ENCODE results near the gene MAN2C1. TPM values are rescaled to one million over a fixed set of nuclear protein-coding genes. Genes with fewer than 3 reads are reported as not detected.
A peak's percentile ranks its signal among the peaks of the same experiment; 100 is the strongest.
"Not testable (repeated sequence)": the region's sequence is repeated elsewhere in the genome, so short reads cannot be mapped to it uniquely, and the experiment has no call there.

Gene MAN2C1
- total RNA-seq, 1 donor from 2014 or later: 300 TPM

DNA sequence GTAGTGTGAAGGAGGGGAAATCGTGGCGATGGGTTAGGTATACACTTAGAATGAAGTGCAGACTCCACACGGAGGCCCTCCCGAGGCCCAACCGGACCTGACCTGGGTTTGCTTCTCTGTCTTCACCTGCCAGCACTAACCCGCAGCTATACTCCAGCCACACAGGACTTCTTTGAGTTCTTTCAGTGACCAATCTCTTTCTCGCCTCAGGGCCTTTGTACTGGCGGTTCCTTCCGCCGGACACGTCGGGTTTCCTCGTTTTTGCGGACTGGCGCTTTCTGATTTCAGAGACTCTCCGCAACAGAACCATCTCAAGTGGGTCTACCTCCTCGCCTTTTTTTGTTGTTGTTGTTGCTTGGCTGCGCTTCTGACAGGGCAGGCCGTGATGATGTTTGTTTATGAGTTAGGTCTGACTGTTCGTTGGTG is 21.6 kb downstream of the MAN2C1 start, which contains the start of gene NEIL1:
Gene NEIL1, plus strand, starts transcription at position 244 of the 426 bp plus-strand sequence. CDS start 1,867 bp downstream, outside the sequence.
- H3K27ac Mint-ChIP-seq (ENCODE audit: unreplicated experiment): no peak within 1 kb of the TSS
- H3K27me3 Mint-ChIP-seq (ENCODE audit: unreplicated experiment): peaks cover 6% of the 10 kb centered on the region
- H3K36me3 Mint-ChIP-seq (ENCODE audit: unreplicated experiment): no peaks in the 10 kb centered on the region
- H3K4me1 Mint-ChIP-seq (ENCODE audit: low read depth, unreplicated experiment): peaks cover 1% of the 10 kb centered on the region
- H3K4me3 Mint-ChIP-seq (ENCODE audit: unreplicated experiment): peak within 1 kb of the TSS; percentile 86
- DNase-seq: no peak
- peaks cover 6% of the 10 kb centered on the region for H3K9me3 Mint-ChIP-seq (ENCODE audit: unreplicated experiment)
- TF ChIP-seq, protein P1, sequence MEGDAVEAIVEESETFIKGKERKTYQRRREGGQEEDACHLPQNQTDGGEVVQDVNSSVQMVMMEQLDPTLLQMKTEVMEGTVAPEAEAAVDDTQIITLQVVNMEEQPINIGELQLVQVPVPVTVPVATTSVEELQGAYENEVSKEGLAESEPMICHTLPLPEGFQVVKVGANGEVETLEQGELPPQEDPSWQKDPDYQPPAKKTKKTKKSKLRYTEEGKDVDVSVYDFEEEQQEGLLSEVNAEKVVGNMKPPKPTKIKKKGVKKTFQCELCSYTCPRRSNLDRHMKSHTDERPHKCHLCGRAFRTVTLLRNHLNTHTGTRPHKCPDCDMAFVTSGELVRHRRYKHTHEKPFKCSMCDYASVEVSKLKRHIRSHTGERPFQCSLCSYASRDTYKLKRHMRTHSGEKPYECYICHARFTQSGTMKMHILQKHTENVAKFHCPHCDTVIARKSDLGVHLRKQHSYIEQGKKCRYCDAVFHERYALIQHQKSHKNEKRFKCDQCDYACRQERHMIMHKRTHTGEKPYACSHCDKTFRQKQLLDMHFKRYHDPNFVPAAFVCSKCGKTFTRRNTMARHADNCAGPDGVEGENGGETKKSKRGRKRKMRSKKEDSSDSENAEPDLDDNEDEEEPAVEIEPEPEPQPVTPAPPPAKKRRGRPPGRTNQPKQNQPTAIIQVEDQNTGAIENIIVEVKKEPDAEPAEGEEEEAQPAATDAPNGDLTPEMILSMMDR (IDR thresholded peaks at IDR 0.05; ENCODE audit: partially characterized antibody, unreplicated experiment): no peak

DNA sequence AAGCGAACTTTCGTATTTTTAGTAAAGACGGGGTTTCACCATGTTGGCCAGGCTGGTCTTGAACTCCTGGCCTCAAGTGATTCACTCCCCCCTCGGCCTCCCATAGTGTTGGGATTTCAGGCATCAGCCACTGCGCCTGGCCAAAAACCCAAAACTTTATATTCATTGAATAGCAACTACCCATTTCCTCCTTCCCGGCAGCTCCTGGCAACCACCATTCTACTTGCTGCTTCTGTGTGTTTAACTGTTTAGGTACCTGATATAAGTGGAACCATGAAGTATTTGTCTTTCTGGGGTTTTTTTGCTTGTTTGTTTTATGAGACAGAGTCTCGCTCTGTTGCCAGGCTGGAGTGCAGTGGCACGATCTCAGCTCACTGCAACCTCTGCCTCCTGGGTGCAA is 24.5 kb downstream of the MAN2C1 start:
- not testable (repeated sequence) for H3K36me3 Mint-ChIP-seq (ENCODE audit: unreplicated experiment); H3K4me3 Mint-ChIP-seq (ENCODE audit: unreplicated experiment); DNase-seq; H3K27ac Mint-ChIP-seq (ENCODE audit: unreplicated experiment); H3K4me1 Mint-ChIP-seq (ENCODE audit: low read depth, unreplicated experiment); H3K9me3 Mint-ChIP-seq (ENCODE audit: unreplicated experiment); H3K27me3 Mint-ChIP-seq (ENCODE audit: unreplicated experiment)

DNA sequence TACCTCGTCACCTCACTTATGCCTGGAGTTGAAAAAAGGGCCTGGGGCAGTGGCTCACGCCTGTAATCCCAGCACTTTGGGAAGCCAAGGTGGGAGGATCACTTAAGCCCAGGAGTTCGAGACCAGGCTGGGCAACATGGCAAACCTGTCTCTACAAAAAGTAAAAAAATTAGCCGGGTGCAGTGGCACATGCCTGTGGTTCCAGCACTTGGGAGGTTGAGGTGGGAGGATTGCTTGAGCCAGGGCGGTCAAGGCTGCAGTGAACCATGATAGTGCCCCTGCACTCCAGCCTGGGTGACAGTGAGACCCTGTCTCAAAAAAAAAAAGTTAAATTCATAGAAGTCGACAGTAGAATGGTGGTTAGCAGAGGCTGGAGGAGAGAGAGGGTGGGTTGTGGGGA is 26.2 kb downstream of the MAN2C1 start:
- H3K27ac Mint-ChIP-seq (ENCODE audit: unreplicated experiment): no peak overlapping the region
- no peaks in the 10 kb centered on the region for H3K36me3 Mint-ChIP-seq (ENCODE audit: unreplicated experiment)
- no peaks in the 10 kb centered on the region for H3K4me1 Mint-ChIP-seq (ENCODE audit: low read depth, unreplicated experiment)
- H3K4me3 Mint-ChIP-seq (ENCODE audit: unreplicated experiment): no peak overlapping the region
- TF ChIP-seq, protein P1 (IDR thresholded peaks at IDR 0.05; ENCODE audit: partially characterized antibody, unreplicated experiment): no peak
- peaks cover 4% of the 10 kb centered on the region for H3K27me3 Mint-ChIP-seq (ENCODE audit: unreplicated experiment)
- no peak for DNase-seq
- peaks cover 5% of the 10 kb centered on the region for H3K9me3 Mint-ChIP-seq (ENCODE audit: unreplicated experiment)

DNA sequence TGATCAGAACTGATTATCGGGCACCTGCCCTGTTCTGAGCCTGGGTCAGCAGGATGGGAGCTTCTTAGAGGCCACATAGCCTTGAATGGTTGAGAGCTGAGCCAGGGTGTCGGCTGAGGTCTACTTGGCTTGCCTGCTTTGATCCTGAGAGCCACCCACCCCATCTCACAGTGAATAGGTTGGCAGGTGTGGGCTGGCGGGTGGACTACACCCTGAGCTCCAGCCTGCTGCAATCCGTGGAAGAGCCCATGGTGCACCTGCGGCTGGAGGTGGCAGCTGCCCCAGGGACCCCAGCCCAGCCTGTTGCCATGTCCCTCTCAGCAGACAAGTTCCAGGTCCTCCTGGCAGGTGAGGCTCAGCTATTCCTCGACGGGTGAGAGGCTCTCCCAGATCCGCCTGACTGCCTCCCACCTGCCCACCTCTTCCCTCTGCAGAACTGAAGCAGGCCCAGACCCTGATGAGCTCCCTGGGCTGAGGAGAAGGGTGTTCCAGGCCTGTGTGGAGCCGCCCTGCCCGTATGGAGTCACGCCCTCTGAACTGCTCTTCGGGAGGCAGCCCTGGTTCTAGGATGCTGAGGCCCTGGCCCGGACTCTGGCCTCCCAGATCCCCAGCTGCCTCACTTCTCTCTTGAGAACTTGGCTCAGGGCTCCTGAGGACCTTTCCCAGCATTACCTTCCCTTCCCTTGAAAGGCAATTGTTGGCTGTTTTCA is 28.7 kb downstream of the MAN2C1 start:
- TF ChIP-seq, protein P1 (IDR thresholded peaks at IDR 0.05; ENCODE audit: partially characterized antibody, unreplicated experiment): no peak
- peaks cover 15% of the 10 kb centered on the region for H3K9me3 Mint-ChIP-seq (ENCODE audit: unreplicated experiment)
- H3K4me3 Mint-ChIP-seq (ENCODE audit: unreplicated experiment): no peak overlapping the region

DNA sequence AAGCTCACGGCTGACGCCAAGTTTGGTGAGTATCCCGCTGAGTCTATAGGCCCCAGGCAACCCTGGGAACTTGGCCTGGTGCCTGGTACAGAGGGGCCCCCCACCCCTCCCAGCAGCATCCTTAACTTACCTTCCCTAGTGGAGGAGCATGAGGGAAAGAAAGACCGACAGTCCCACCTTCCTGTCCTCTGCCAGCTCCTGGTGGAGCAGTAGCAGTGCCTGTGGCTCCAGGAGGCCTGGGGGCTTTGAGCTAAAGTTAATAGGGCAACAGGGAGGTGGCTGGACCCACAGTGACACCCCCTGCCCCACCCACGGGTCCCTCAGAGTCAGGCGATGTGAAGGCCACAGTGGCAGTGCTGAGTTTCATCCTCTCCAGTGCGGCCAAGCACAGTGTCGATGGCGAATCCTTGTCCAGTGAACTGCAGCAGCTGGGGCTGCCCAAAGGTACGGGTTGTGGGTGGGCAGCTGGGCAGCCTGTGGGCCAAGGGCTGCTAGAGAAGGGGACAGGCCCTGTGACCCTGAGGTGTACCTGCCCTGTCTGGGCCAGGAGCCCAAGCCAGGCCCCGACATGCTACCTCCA is 29.7 kb downstream of the MAN2C1 start:
- peaks cover 15% of the 10 kb centered on the region for H3K9me3 Mint-ChIP-seq (ENCODE audit: unreplicated experiment)
- no peak for DNase-seq
- H3K4me1 Mint-ChIP-seq (ENCODE audit: low read depth, unreplicated experiment): peaks cover 4% of the 10 kb centered on the region
- H3K36me3 Mint-ChIP-seq (ENCODE audit: unreplicated experiment): no peaks in the 10 kb centered on the region
- peaks cover 11% of the 10 kb centered on the region for H3K27me3 Mint-ChIP-seq (ENCODE audit: unreplicated experiment)
- no peak overlapping the region for H3K4me3 Mint-ChIP-seq (ENCODE audit: unreplicated experiment)
- no peak overlapping the region for H3K27ac Mint-ChIP-seq (ENCODE audit: unreplicated experiment)
- TF ChIP-seq, protein P1 (IDR thresholded peaks at IDR 0.05; ENCODE audit: partially characterized antibody, unreplicated experiment): no peak

More for the DNA sequence above, 28.7 kb downstream of the MAN2C1 start:
- H3K4me1 Mint-ChIP-seq (ENCODE audit: low read depth, unreplicated experiment): peaks cover 4% of the 10 kb centered on the region
- no peak overlapping the region for H3K27ac Mint-ChIP-seq (ENCODE audit: unreplicated experiment)
- no peak for DNase-seq
- peaks cover 11% of the 10 kb centered on the region for H3K27me3 Mint-ChIP-seq (ENCODE audit: unreplicated experiment)
- H3K36me3 Mint-ChIP-seq (ENCODE audit: unreplicated experiment): no peaks in the 10 kb centered on the region
